Pancreas (tissue), 10 donors: ENCODE measurements around the gene ACOT7. TPM values are rescaled to one million over a fixed set of nuclear protein-coding genes. Genes with fewer than 3 reads are reported as not detected.

ENCODE experiments used
- ATAC-seq, 4 donors: fragments of 200-7000 bp; cut with Tn5 transposase; one replicate each; pipeline versions ENCODE4 v1.8.0 to v1.9.1; 2020; ENCODE audit warnings: mild to moderate bottlenecking in 4 of 4, moderate library complexity in 4 of 4
- DNase-seq, 6 donors: peaks; one replicate each; pipeline ENCODE4 v3.0.0-alpha.2; 2020
- FAIRE-seq: peaks from 2 replicates; lab custom pipeline; 2012; peaks lifted over from hg19 to GRCh38; lab: Jason Lieb, UNC
- H3K27ac ChIP-seq, 4 donors: fragments of 200-600 bp; sonication (generic); 1 replicate in 3 of 4; 2 replicates in 1 of 4; pipeline versions ENCODE4 v1.5.0 to v1.8.0; 2020
- H3K27me3 ChIP-seq, 4 donors: fragments of 200-600 bp; one replicate each; pipeline ENCODE4 v1.8.0; 2021
- H3K36me3 ChIP-seq, 3 donors: fragments of 200-600 bp; sonication (generic) in 1 of 3; one replicate each; pipeline versions ENCODE4 v1.5.0 to v1.8.0; 2020 to 2021
- H3K4me1 ChIP-seq, 3 donors: fragments of 200-600 bp; one replicate each; pipeline ENCODE4 v1.8.0; 2021
- H3K4me3 ChIP-seq, 4 donors: fragments of 200-600 bp; sonication (generic) in 2 of 4; one replicate each; pipeline versions ENCODE4 v1.5.0 to v1.8.0; 2020 to 2021
- H3K9me3 ChIP-seq, 4 donors: fragments of 200-600 bp; one replicate each; pipeline ENCODE4 v1.8.0; 2021
- CTCF ChIP-seq, 4 donors: fragments of 200-600 bp; sonication (generic) in 3 of 4; IDR thresholded peaks; one replicate each; pipeline versions ENCODE4 v1.5.0 to v1.8.0; 2021; ENCODE audit warnings: antibody characterized with exemption in 4 of 4
- WGBS, 2 donors: extraction: QIAGEN DNeasy Blood & Tissue Kit; methylation state at CpG; one replicate each; pipeline ENCODE4 v1.1.7; 2013; 5-methylcytosine and 5-hydroxymethylcytosine counted together
- intact Hi-C, 3 donors: fragments of 100-400 bp; cut with DNase I; formaldehyde crosslinking; loops; one replicate each; pipeline versions ENCODE4 v1.11.1 to v1.14.2; 2022
- polyA plus RNA-seq, 2 donors: library from polyadenylated mRNA; stranded (reverse); fragments of 200-250 nt; gene quantifications; one replicate each; pipeline ENCODE4 v1.2.3, GENCODE V29; 2013
- total RNA-seq, 6 donors: library from RNA; stranded (reverse); fragmentation: NEBNext Ultra II Directional in 4 of 6; extraction: Animal tissue kit (Norgen Biotek cat#: 25700) in 4 of 6; gene quantifications; one replicate each; pipeline versions ENCODE4 v1.2.1 to v1.2.4, GENCODE V29; 2021 to 2023
- donor health status: healthy with polysubstance abuse.
- donor health status: DM: no; HTN: no; CAD: no; lungs with moderate emphysema.
- donor health status: DM: no; HTN: no; CAD: no.
- donor health status: control.
- donor health status: control.
- donor health status: Bipolar disorder and iron deficiency.
- donor health status: DM: yes; HTN: yes; CAD: no.
- donor health status: DM: no; HTN: no; CAD: no.
- donor health status: DM: no; HTN: no; CAD: no.
- donor health status: DM: yes; HTN: yes; CAD: no.

Gene ACOT7
- total and polyA plus RNA-seq, 8 donors: 3.1 to 7.6 (median 5.2) TPM

DNA sequence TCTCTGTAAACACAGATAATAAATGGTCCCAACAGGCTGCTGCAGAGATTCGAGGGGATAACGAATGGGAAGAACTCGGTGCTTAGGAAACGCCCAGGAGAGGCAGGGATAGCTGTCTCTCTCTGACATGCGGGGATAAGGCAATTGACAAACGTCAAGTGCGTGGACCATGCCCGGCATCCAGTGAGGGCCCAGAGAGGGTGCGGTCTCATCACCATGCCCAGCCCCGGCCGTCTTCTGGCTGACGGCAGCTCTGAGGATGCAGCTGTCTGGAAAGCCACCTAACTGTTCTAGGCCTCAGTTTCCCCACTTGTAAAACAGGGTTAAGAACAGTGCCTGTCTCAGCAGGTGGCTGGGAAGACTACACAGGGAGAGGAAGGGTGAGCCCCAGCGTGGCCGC is 48.1 kb downstream of the ACOT7 start:
- no peak for TF ChIP-seq CTCF (IDR thresholded peaks at IDR 0.05)
- 88 to 91% methylated on average over 14 of the region's 14 CpGs for whole genome bisulfite sequencing, 2 donors

GRCh38 chr1:6345009-6345408 is 48.6 kb downstream of the ACOT7 start:
- DNase-seq (no peak), ATAC-seq (no peak), FAIRE-seq (no peak)
- H3K27me3 ChIP-seq: no peaks in the 10 kb centered on the region
- peaks cover 0 to under 1% (median 0%) of the 10 kb centered on the region in 3 donors for H3K4me1 ChIP-seq
- no peak for TF ChIP-seq CTCF (IDR thresholded peaks at IDR 0.05)
- 86 to 95% methylated on average over 7 of the region's 7 CpGs for WGBS, 2 donors
- intact Hi-C loops: loop anchor here in 2 of 3 donors (5.0 to 10.0 kb wide), 2 partner anchors 62 to 100 kb away; partner anchors contain the start of gene HES3 (in 1 of the 2)
- H3K9me3 ChIP-seq: no peaks in the 10 kb centered on the region
- H3K36me3 ChIP-seq: no peaks in the 10 kb centered on the region
- H3K27ac ChIP-seq: no peak overlapping the region
- H3K4me3 ChIP-seq: no peak overlapping the region

More for the DNA sequence above, 48.1 kb downstream of the ACOT7 start:
- ATAC-seq (no peak), FAIRE-seq (no peak), DNase-seq (no peak)
- Histone ChIP-seq H3K4me3 (no peak overlapping the region), H3K27me3 (no peaks in the 10 kb centered on the region), H3K9me3 (no peaks in the 10 kb centered on the region), H3K4me1 (peaks cover 0 to 5% (median 0%) of the 10 kb centered on the region in 3 donors), H3K36me3 (no peaks in the 10 kb centered on the region), H3K27ac (no peak overlapping the region)
- intact Hi-C loops: loop anchor here in 2 of 3 donors (5.0 to 10.0 kb wide), 2 partner anchors 62 to 101 kb away; partner anchors contain the start of gene HES3 (in 1 of the 2)

DNA sequence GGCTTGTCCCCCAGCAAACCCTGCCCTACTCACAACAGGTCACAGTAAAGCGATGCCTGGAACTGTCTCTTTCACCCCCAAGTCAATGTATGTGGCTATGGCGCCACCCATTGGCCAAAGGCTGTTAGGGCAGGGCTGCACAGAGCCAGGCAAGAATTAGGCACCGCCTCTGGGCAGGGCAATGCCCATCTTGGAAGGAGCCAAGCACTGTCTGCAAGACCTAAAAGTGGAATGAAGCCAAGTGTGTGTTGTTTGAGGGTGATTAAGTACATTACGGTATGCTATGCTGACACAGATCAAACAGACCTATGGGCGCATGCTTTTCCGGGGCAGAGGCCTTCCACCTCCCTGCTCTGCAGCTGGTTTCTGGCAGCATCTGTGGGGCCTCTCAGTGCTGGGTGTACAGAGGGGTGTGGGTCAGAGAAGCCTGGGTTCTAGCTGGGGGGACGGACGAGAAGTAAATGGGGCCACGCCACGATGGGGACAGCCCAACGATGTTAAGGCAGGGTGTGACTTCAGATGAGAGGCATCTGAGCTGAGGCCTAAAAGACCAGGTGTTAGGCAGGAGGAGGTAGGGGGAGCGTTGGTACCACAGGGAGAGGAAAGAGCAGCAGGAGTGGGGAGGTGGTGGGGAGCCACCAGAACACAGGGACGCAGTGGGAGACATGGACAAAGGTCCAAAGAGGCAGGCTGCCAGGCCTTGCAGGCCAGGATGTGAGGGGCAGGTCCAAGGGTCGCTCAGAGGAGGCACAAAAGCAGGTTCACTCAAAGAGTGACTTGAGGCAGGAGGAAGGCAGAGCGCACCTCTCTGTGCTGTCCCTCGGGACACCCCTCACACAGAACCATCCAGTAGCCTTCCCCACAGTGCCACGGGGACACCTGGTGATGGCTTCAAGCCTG is 49.8 kb downstream of the ACOT7 start:
- peak; percentile 25 to 68 (median 41) for TF ChIP-seq CTCF (IDR thresholded peaks at IDR 0.05)
- Histone ChIP-seq H3K4me1 (no peaks in the 10 kb centered on the region), H3K9me3 (no peaks in the 10 kb centered on the region), H3K27me3 (no peaks in the 10 kb centered on the region), H3K36me3 (no peaks in the 10 kb centered on the region), H3K4me3 (no peak overlapping the region), H3K27ac (no peak overlapping the region)
- FAIRE-seq (no peak), ATAC-seq (peak; percentile 64 to 89 (median 82)), DNase-seq (peak in 4 of 6 donors; percentile 40 to 78 (median 59))
- intact Hi-C loops: loop anchor here in 2 of 3 donors (5.0 to 10.0 kb wide), 2 partner anchors 91 to 99 kb away; partner anchors contain the start of gene HES3 (in 1 of the 2)
- 58 to 66% methylated on average over 17 of the region's 17 CpGs for WGBS, 2 donors

GRCh38 chr1:6342056-6342455 is 51.5 kb downstream of the ACOT7 start:
- ATAC-seq: no peak

More at GRCh38 chr1:6342056-6342455, 51.5 kb downstream of the ACOT7 start:
- Histone ChIP-seq H3K4me3 (no peak overlapping the region), H3K27me3 (no peaks in the 10 kb centered on the region), H3K27ac (no peak overlapping the region), H3K9me3 (no peaks in the 10 kb centered on the region), H3K4me1 (no peaks in the 10 kb centered on the region), H3K36me3 (no peaks in the 10 kb centered on the region)
- intact Hi-C loops: loop anchor here in 2 of 3 donors (5.0 to 10.0 kb wide), 2 partner anchors 90 to 97 kb away; partner anchors contain the start of gene HES3 (in 1 of the 2)
- DNase-seq: no peak
- WGBS, 2 donors: 58 to 63% methylated on average over 9 of the region's 9 CpGs
- no peak for TF ChIP-seq CTCF (IDR thresholded peaks at IDR 0.05)
- FAIRE-seq: no peak
